Breast epithelium (tissue), 3 donors: Measurements from ENCODE around the gene MBD2.

Experiments
- POLR2AphosphoS5 ChIP-seq, 3 donors: sonication (generic); formaldehyde crosslinking; IDR thresholded peaks; one replicate each; pipeline ENCODE4 v1.6.1; 2017; ENCODE audit warnings: antibody characterized with exemption in 3 of 3
- TF ChIP-seq, protein P1 (sequence below), 3 donors: fragments of 450-650 bp; IDR thresholded peaks; one replicate each; pipeline ENCODE4 v1.5.1; 2016 to 2017; ENCODE audit warnings: antibody characterized with exemption in 3 of 3, mild to moderate bottlenecking in 3 of 3, moderate library complexity in 3 of 3

DNA sequence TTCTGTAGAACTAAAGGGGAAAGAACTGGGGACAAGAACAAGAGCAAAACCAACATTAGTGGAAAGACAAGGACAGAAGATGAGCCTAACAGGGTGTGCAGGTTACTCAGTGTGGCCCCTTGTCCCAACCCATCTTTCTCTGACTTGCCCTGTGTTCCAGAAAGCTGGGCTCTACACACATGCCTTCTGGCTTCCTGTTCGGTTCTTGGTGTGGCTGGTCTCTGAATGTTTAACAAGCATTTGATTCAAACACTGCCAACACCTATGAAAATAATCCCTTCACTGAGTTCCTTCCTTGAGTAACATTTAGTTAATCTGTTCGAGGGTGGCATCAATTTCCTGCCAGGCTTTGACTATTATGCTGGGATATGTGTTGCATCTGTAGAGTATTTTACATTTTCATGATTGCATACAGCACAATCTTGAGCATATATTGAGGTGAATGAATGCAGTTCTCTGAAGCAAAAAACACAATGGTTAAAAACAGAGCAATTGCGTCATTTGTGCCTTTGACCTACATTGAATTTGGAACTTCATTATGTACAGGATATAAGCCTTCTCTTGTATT lies 83.3 kb downstream of the MBD2 start:
- TF ChIP-seq POLR2AphosphoS5 (IDR thresholded peaks at IDR 0.05), result no peak
- TF ChIP-seq, protein P1, sequence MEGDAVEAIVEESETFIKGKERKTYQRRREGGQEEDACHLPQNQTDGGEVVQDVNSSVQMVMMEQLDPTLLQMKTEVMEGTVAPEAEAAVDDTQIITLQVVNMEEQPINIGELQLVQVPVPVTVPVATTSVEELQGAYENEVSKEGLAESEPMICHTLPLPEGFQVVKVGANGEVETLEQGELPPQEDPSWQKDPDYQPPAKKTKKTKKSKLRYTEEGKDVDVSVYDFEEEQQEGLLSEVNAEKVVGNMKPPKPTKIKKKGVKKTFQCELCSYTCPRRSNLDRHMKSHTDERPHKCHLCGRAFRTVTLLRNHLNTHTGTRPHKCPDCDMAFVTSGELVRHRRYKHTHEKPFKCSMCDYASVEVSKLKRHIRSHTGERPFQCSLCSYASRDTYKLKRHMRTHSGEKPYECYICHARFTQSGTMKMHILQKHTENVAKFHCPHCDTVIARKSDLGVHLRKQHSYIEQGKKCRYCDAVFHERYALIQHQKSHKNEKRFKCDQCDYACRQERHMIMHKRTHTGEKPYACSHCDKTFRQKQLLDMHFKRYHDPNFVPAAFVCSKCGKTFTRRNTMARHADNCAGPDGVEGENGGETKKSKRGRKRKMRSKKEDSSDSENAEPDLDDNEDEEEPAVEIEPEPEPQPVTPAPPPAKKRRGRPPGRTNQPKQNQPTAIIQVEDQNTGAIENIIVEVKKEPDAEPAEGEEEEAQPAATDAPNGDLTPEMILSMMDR (IDR thresholded peaks at IDR 0.05), result no peak
